Measurements from ENCODE around the gene KRT33B. TPM values are rescaled to one million over a fixed set of nuclear protein-coding genes. Genes with fewer than 3 reads are reported as not detected.
A peak's percentile ranks its signal among the peaks of the same experiment; 100 is the strongest.

KRT33B gene
- total and polyA plus RNA-seq, 2 experiments from 2014 or later: not detected

DNA sequence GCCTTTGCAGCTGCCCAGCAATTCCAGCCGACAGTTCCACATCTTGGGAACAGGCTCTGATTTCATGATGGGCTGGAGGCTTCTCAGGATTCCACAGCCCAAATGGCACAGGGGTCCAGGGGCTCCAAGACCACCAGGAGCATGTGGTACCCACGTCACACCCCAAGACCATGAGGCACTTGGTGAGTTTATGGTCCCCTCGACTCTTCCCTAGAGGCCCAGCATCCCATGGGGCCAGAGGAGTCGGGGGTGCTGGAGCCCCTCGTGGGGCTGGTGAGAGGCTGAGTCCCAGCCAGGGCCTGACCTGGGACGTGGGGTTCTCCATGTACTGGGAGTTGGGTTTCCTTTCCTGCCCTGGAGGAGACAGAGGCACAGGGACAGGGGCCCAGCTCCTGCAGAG, 44.0 kb downstream of the KRT33B start:
- no peaks in the 10 kb centered on the region for H3K9me3 ChIP-seq (ENCODE audit: low read depth)
- DNase-seq (ENCODE audit: low read depth in 1 of 2, low spot score in 1 of 2): no peak

DNA sequence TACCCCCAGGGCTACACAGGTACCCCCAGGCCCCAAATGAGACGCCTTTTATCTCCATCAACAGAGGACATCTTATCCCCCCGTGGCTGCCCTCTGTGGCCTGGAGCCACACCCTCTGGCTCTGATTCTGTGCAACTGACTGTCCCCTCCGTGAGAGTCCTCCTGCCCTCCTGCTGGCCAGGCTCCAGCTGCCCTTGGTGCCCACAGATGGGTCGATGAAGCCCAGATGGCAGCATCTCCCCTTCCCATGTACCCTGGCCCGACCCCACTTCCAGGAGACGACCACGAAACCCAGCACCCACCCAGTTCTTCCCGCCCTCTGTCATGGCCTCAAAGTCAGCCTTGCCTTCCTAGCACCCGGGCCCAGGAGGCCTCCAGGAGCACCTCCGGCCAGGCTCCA, 44.5 kb downstream of the KRT33B start:
- no peak for DNase-seq (ENCODE audit: low read depth in 1 of 2, low spot score in 1 of 2)
- TF ChIP-seq, protein P1, sequence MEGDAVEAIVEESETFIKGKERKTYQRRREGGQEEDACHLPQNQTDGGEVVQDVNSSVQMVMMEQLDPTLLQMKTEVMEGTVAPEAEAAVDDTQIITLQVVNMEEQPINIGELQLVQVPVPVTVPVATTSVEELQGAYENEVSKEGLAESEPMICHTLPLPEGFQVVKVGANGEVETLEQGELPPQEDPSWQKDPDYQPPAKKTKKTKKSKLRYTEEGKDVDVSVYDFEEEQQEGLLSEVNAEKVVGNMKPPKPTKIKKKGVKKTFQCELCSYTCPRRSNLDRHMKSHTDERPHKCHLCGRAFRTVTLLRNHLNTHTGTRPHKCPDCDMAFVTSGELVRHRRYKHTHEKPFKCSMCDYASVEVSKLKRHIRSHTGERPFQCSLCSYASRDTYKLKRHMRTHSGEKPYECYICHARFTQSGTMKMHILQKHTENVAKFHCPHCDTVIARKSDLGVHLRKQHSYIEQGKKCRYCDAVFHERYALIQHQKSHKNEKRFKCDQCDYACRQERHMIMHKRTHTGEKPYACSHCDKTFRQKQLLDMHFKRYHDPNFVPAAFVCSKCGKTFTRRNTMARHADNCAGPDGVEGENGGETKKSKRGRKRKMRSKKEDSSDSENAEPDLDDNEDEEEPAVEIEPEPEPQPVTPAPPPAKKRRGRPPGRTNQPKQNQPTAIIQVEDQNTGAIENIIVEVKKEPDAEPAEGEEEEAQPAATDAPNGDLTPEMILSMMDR (IDR thresholded peaks at IDR 0.05; ENCODE audit: low read depth, low read length): no peak
- no peaks in the 10 kb centered on the region for H3K36me3 ChIP-seq
- no peaks in the 10 kb centered on the region for H3K27me3 ChIP-seq
- no peaks in the 10 kb centered on the region for H3K9me3 ChIP-seq (ENCODE audit: low read depth)
- H3K27ac ChIP-seq: no peak overlapping the region
- H3K4me1 ChIP-seq (ENCODE audit: low read depth): no peaks in the 10 kb centered on the region
- H3K4me3 ChIP-seq: no peak overlapping the region

More for the DNA sequence above, 44.0 kb downstream of the KRT33B start:
- Histone ChIP-seq H3K36me3 (no peaks in the 10 kb centered on the region), H3K27ac (no peak overlapping the region), H3K4me3 (no peak overlapping the region), H3K4me1 (ENCODE audit: low read depth) (no peaks in the 10 kb centered on the region), H3K27me3 (no peaks in the 10 kb centered on the region)
- TF ChIP-seq, protein P1 (IDR thresholded peaks at IDR 0.05; ENCODE audit: low read depth, low read length): no peak

GRCh38 chr17:41324180-41325075, 45.2 kb downstream of the KRT33B start:
- Histone ChIP-seq H3K4me1 (ENCODE audit: low read depth) (no peaks in the 10 kb centered on the region), H3K9me3 (ENCODE audit: low read depth) (no peaks in the 10 kb centered on the region), H3K4me3 (no peak overlapping the region), H3K36me3 (no peaks in the 10 kb centered on the region), H3K27ac (no peak overlapping the region), H3K27me3 (no peaks in the 10 kb centered on the region)
- TF ChIP-seq, protein P1 (IDR thresholded peaks at IDR 0.05; ENCODE audit: low read depth, low read length): no peak
- DNase-seq (ENCODE audit: low read depth in 1 of 2, low spot score in 1 of 2): peak in 1 of 2 donors; percentile 39

DNA sequence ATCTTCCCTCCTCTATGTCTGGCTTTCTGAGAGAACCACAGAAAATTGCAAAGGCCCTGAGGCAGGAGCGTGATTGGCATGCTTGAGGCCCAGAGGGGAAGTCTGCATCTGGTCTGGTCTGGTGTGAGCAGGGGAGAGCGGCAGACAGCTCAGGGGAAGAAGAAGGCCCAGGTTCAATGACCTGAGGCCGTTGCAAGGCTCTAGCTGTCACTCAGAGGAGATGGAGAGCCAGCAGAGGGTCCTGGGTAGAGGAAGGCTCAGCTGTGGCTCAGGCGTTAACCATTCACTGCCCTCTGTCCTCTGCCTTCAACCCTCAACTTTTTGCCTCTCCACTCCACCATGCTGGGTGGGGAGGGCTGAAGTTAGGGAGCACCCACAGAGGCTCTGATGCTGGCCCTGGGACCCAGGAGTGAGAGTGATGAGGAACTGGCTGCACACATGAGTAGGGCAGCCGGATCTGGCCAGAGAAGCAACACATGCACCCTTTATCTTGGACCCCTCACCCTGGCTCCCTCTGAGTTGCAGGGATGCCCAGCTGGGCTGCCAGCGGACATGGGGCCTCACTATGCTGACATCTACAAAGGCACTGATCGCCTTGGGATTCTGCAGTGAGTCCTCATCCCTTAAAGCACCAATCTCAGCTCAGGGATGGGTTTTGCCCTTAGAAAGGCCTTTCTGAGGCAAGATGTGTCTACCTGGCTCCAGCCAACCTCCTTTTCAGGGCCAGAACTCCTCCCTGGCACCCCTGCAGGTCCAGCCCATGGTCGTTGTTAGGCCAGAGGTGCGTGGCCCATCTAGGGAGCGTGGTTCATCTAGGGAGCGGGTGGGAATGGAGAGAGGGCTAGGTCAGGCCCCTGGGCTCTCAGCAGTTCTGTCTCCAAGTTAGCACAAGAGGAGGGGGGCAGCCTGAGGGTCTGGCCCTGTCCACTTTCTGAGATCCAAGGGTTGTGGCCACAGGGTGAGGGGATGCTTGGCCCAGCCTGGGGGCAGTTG, 46.4 kb downstream of the KRT33B start:
- DNase-seq (ENCODE audit: low read depth in 1 of 2, low spot score in 1 of 2): no peak
- Histone ChIP-seq H3K4me3 (no peak overlapping the region), H3K4me1 (ENCODE audit: low read depth) (no peaks in the 10 kb centered on the region), H3K36me3 (no peaks in the 10 kb centered on the region), H3K27ac (no peak overlapping the region), H3K27me3 (no peaks in the 10 kb centered on the region), H3K9me3 (ENCODE audit: low read depth) (no peaks in the 10 kb centered on the region)
- TF ChIP-seq, protein P1 (IDR thresholded peaks at IDR 0.05; ENCODE audit: low read depth, low read length): no peak

GRCh38 chr17:41322094-41322902, 47.3 kb downstream of the KRT33B start:
- Histone ChIP-seq H3K36me3 (no peaks in the 10 kb centered on the region), H3K4me1 (ENCODE audit: low read depth) (no peaks in the 10 kb centered on the region), H3K4me3 (no peak overlapping the region), H3K9me3 (ENCODE audit: low read depth) (no peaks in the 10 kb centered on the region), H3K27ac (no peak overlapping the region), H3K27me3 (no peaks in the 10 kb centered on the region)
- peak; percentile 42 to 67 for DNase-seq (ENCODE audit: low read depth in 1 of 2, low spot score in 1 of 2)
- TF ChIP-seq, protein P1 (IDR thresholded peaks at IDR 0.05; ENCODE audit: low read depth, low read length): peak; percentile 84

All from cardiac muscle cell (in vitro differentiated cells and primary cell).